ENCODE measurements around the gene MDFIC2. TPM values are rescaled to one million over a fixed set of nuclear protein-coding genes. Genes with fewer than 3 reads are reported as not detected.

The MDFIC2 gene
- total RNA-seq, 1 donor from 2014 or later: not detected

DNA sequence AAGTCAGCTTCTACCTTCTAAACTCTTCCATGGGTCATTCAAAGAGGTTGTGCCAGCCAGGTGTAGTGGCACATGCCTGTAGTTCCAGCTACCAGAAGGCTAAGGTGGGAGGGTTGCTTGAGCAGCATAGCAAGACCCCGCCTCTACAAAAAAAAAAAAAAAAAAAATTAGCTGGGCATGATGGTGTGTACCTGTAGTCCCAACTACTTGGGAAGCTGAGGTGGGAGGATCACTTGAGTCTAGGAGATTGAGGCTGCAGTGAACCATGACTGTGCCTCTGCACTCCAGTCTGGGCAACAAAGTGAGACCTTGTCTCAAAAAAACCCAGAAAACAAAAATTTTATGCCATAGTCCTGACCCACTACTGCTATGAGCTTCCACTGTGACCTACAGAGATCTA, 126.8 kb downstream of the MDFIC2 start:
- Histone ChIP-seq H3K27ac (ENCODE audit: low read depth, low read length) (no peak overlapping the region), H3K9ac (ENCODE audit: low read depth in 1 of 3, low read length in 3 of 3) (no peak overlapping the region), H3K4me3 (ENCODE audit: low read length in 3 of 3) (no peak overlapping the region), H3K4me1 (ENCODE audit: control insufficient read depth in 3 of 3, insufficient read depth in 3 of 3, low read length in 3 of 3) (no peaks in the 10 kb centered on the region), H3K27me3 (ENCODE audit: control insufficient read depth in 3 of 3, insufficient read depth in 3 of 3, low read length in 3 of 3) (peaks cover 0 to 2% (median 0%) of the 10 kb centered on the region in 3 donors), H3K36me3 (ENCODE audit: control insufficient read depth in 3 of 3, insufficient read depth in 3 of 3, low read length in 3 of 3) (no peaks in the 10 kb centered on the region), H3K9me3 (ENCODE audit: control insufficient read depth in 3 of 3, low read length in 3 of 3) (no peaks in the 10 kb centered on the region)

- H3K27me3 ChIP-seq (ENCODE audit: control insufficient read depth in 3 of 3, insufficient read depth in 3 of 3, low read length in 3 of 3): peaks cover 0 to 2% (median 0%) of the 10 kb centered on the region in 3 donors
- H3K27ac ChIP-seq (ENCODE audit: low read depth, low read length): no peak overlapping the region
- H3K9ac ChIP-seq (ENCODE audit: low read depth in 1 of 3, low read length in 3 of 3): no peak overlapping the region
- no peaks in the 10 kb centered on the region for H3K4me1 ChIP-seq (ENCODE audit: control insufficient read depth in 3 of 3, insufficient read depth in 3 of 3, low read length in 3 of 3)
- no peaks in the 10 kb centered on the region for H3K36me3 ChIP-seq (ENCODE audit: control insufficient read depth in 3 of 3, insufficient read depth in 3 of 3, low read length in 3 of 3)
- H3K4me3 ChIP-seq (ENCODE audit: low read length in 3 of 3): no peak overlapping the region
- no peaks in the 10 kb centered on the region for H3K9me3 ChIP-seq (ENCODE audit: control insufficient read depth in 3 of 3, low read length in 3 of 3)
Measured at GRCh38 chr3:70183781-70184504, 128.5 kb downstream of the MDFIC2 start.

- H3K36me3 ChIP-seq (ENCODE audit: control insufficient read depth in 3 of 3, insufficient read depth in 3 of 3, low read length in 3 of 3): no peaks in the 10 kb centered on the region
- H3K9me3 ChIP-seq (ENCODE audit: control insufficient read depth in 3 of 3, low read length in 3 of 3): no peaks in the 10 kb centered on the region
- no peaks in the 10 kb centered on the region for H3K4me1 ChIP-seq (ENCODE audit: control insufficient read depth in 3 of 3, insufficient read depth in 3 of 3, low read length in 3 of 3)
- H3K27ac ChIP-seq (ENCODE audit: low read depth, low read length): no peak overlapping the region
- peaks cover 0 to 2% (median 0%) of the 10 kb centered on the region in 3 donors for H3K27me3 ChIP-seq (ENCODE audit: control insufficient read depth in 3 of 3, insufficient read depth in 3 of 3, low read length in 3 of 3)
- H3K4me3 ChIP-seq (ENCODE audit: low read length in 3 of 3): no peak overlapping the region
- H3K9ac ChIP-seq (ENCODE audit: low read depth in 1 of 3, low read length in 3 of 3): no peak overlapping the region
Measured at GRCh38 chr3:70182166-70182565, 130.3 kb downstream of the MDFIC2 start.

GRCh38 chr3:70180664-70181063, 131.8 kb downstream of the MDFIC2 start:
- no peaks in the 10 kb centered on the region for H3K36me3 ChIP-seq (ENCODE audit: control insufficient read depth in 3 of 3, insufficient read depth in 3 of 3, low read length in 3 of 3)
- H3K9ac ChIP-seq (ENCODE audit: low read depth in 1 of 3, low read length in 3 of 3): no peak overlapping the region
- no peak overlapping the region for H3K27ac ChIP-seq (ENCODE audit: low read depth, low read length)
- H3K4me3 ChIP-seq (ENCODE audit: low read length in 3 of 3): no peak overlapping the region
- no peaks in the 10 kb centered on the region for H3K9me3 ChIP-seq (ENCODE audit: control insufficient read depth in 3 of 3, low read length in 3 of 3)
- no peaks in the 10 kb centered on the region for H3K4me1 ChIP-seq (ENCODE audit: control insufficient read depth in 3 of 3, insufficient read depth in 3 of 3, low read length in 3 of 3)
- H3K27me3 ChIP-seq (ENCODE audit: control insufficient read depth in 3 of 3, insufficient read depth in 3 of 3, low read length in 3 of 3): peaks cover 0 to 2% (median 0%) of the 10 kb centered on the region in 3 donors

DNA sequence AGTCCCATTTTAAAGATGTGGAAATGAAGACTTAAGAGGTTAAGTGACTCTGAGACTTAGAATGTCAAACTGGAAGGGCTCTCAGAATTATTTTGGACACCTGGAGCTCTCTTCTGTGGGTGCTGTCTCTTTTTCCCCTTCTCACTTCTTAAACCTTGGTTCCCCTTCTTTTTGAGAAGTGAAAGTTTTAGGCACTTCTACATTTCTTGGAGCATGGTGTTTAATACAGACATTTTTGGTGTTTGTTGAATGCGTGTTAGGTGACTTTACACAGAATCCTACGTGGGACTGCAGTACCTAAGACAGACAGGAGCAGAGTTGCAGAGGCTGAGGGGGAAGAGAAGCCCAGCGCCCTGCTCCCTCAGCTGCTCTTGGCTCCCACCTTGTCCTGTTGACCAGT, 133.3 kb downstream of the MDFIC2 start:
- Histone ChIP-seq H3K27me3 (ENCODE audit: control insufficient read depth in 3 of 3, insufficient read depth in 3 of 3, low read length in 3 of 3) (peaks cover 0 to 2% (median 0%) of the 10 kb centered on the region in 3 donors), H3K4me3 (ENCODE audit: low read length in 3 of 3) (no peak overlapping the region), H3K9me3 (ENCODE audit: control insufficient read depth in 3 of 3, low read length in 3 of 3) (no peaks in the 10 kb centered on the region), H3K27ac (ENCODE audit: low read depth, low read length) (no peak overlapping the region), H3K9ac (ENCODE audit: low read depth in 1 of 3, low read length in 3 of 3) (no peak overlapping the region), H3K4me1 (ENCODE audit: control insufficient read depth in 3 of 3, insufficient read depth in 3 of 3, low read length in 3 of 3) (no peaks in the 10 kb centered on the region), H3K36me3 (ENCODE audit: control insufficient read depth in 3 of 3, insufficient read depth in 3 of 3, low read length in 3 of 3) (no peaks in the 10 kb centered on the region)

- no peaks in the 10 kb centered on the region for H3K36me3 ChIP-seq (ENCODE audit: control insufficient read depth in 3 of 3, insufficient read depth in 3 of 3, low read length in 3 of 3)
- H3K9ac ChIP-seq (ENCODE audit: low read depth in 1 of 3, low read length in 3 of 3): no peak overlapping the region
- H3K27ac ChIP-seq (ENCODE audit: low read depth, low read length): no peak overlapping the region
- no peaks in the 10 kb centered on the region for H3K9me3 ChIP-seq (ENCODE audit: control insufficient read depth in 3 of 3, low read length in 3 of 3)
- H3K4me3 ChIP-seq (ENCODE audit: low read length in 3 of 3): no peak overlapping the region
- H3K4me1 ChIP-seq (ENCODE audit: control insufficient read depth in 3 of 3, insufficient read depth in 3 of 3, low read length in 3 of 3): no peaks in the 10 kb centered on the region
- peaks cover 0 to 2% (median 0%) of the 10 kb centered on the region in 3 donors for H3K27me3 ChIP-seq (ENCODE audit: control insufficient read depth in 3 of 3, insufficient read depth in 3 of 3, low read length in 3 of 3)
Measured at GRCh38 chr3:70177881-70178645, 134.4 kb downstream of the MDFIC2 start.

DNA sequence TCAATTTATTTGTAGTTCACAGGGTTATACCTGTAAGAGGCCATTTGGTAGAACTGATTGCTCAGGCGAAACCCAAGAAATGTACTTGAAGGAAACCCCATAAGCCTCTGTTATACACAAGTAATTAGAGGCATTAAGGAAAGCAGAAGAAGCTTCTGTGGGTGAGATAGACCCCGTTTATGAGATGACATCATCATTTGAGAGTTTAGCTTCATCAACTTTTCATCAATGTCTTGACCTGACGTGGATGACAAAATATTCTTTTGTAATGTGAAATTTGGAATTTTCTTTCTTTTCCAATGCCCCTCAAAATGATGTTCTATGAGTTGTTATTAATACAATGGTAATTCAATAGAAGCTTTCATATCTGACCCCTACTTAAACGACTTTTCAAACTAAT, 136.2 kb downstream of the MDFIC2 start:
- H3K36me3 ChIP-seq (ENCODE audit: control insufficient read depth in 3 of 3, insufficient read depth in 3 of 3, low read length in 3 of 3): no peaks in the 10 kb centered on the region
- no peaks in the 10 kb centered on the region for H3K9me3 ChIP-seq (ENCODE audit: control insufficient read depth in 3 of 3, low read length in 3 of 3)
- no peak overlapping the region for H3K27ac ChIP-seq (ENCODE audit: low read depth, low read length)
- no peaks in the 10 kb centered on the region for H3K27me3 ChIP-seq (ENCODE audit: control insufficient read depth in 3 of 3, insufficient read depth in 3 of 3, low read length in 3 of 3)
- H3K4me3 ChIP-seq (ENCODE audit: low read length in 3 of 3): no peak overlapping the region
- no peak overlapping the region for H3K9ac ChIP-seq (ENCODE audit: low read depth in 1 of 3, low read length in 3 of 3)
- H3K4me1 ChIP-seq (ENCODE audit: control insufficient read depth in 3 of 3, insufficient read depth in 3 of 3, low read length in 3 of 3): no peaks in the 10 kb centered on the region

DNA sequence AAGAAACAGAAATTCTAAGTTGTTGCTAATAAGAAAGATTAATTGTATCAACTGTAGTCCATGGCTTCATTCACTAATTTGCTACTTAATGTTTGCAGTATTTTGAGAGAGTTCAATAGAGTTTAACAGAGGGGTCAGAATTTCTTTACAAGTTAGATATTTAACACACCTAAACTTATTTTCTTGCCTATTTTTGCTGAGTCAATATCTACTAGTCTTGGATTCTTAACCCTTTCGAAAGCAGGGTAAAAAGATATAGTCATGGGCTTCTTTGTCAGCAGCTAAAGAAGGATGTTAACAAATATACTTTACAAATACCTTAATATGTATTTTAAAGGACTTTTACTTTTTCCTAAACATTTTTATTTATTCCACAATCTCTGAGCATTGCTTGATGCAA, 155.6 kb downstream of the MDFIC2 start:
- Histone ChIP-seq H3K4me3 (ENCODE audit: low read length in 3 of 3) (no peak overlapping the region), H3K27me3 (ENCODE audit: control insufficient read depth in 3 of 3, insufficient read depth in 3 of 3, low read length in 3 of 3) (no peaks in the 10 kb centered on the region), H3K9me3 (ENCODE audit: control insufficient read depth in 3 of 3, low read length in 3 of 3) (no peaks in the 10 kb centered on the region), H3K9ac (ENCODE audit: low read depth in 1 of 3, low read length in 3 of 3) (no peak overlapping the region), H3K36me3 (ENCODE audit: control insufficient read depth in 3 of 3, insufficient read depth in 3 of 3, low read length in 3 of 3) (no peaks in the 10 kb centered on the region), H3K27ac (ENCODE audit: low read depth, low read length) (no peak overlapping the region), H3K4me1 (ENCODE audit: control insufficient read depth in 3 of 3, insufficient read depth in 3 of 3, low read length in 3 of 3) (no peaks in the 10 kb centered on the region)

DNA sequence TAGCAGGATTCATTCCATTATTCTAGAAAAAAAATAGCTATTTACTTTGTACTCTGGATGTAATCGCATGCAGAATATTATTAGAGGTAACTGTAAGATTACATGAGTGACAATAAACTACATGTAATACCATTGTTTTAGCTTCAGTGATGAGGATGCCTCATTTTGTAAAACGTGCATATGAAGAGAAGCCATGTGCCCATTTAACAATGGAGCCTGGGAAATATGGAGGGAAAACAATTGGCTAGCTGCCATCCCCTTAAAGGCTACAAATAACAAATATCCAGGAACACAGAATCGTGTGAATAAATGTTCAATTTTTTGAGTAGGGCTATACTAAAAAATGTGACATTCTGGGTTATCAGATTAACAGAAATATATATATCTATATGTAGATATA, 161.8 kb downstream of the MDFIC2 start:
- no peak overlapping the region for H3K4me3 ChIP-seq (ENCODE audit: low read length in 3 of 3)
- H3K27ac ChIP-seq (ENCODE audit: low read depth, low read length): no peak overlapping the region
- no peak overlapping the region for H3K9ac ChIP-seq (ENCODE audit: low read depth in 1 of 3, low read length in 3 of 3)
- peaks cover 0 to 4% (median 0%) of the 10 kb centered on the region in 3 donors for H3K4me1 ChIP-seq (ENCODE audit: control insufficient read depth in 3 of 3, insufficient read depth in 3 of 3, low read length in 3 of 3)
- no peaks in the 10 kb centered on the region for H3K27me3 ChIP-seq (ENCODE audit: control insufficient read depth in 3 of 3, insufficient read depth in 3 of 3, low read length in 3 of 3)
- no peaks in the 10 kb centered on the region for H3K9me3 ChIP-seq (ENCODE audit: control insufficient read depth in 3 of 3, low read length in 3 of 3)
- no peaks in the 10 kb centered on the region for H3K36me3 ChIP-seq (ENCODE audit: control insufficient read depth in 3 of 3, insufficient read depth in 3 of 3, low read length in 3 of 3)

DNA sequence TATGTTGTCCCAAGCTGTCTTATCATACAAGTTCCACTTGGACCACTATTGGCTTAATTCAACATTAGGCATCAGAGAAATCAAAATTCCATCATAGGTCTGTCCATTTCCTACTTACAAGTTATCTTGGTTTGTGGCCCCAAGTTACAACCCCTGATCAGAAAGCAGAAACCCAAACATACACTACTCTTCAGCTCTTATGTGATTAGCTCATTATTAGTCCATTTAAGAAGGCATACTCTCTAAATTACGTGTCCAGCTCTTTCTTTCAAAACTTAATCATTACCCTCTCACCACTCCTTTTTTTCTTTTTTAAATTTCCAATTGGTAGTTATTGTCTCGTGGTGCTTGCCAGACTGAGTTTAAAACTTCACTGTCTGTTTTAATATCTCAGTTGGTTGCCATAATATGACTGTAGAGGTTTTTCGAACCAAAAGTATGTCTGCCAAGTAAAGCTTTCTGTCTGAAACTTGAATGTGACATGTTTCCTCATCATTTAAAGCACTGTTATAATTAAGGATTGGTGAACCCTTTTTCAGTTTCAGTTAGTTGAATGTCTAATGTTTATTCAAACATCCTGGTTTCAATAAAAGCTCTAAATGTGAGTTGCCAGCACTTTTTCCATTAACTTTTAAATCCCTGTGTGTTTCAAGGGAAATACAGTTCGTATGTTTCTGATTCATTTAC, 162.6 kb downstream of the MDFIC2 start:
- Histone ChIP-seq H3K36me3 (ENCODE audit: control insufficient read depth in 3 of 3, insufficient read depth in 3 of 3, low read length in 3 of 3) (no peaks in the 10 kb centered on the region), H3K9me3 (ENCODE audit: control insufficient read depth in 3 of 3, low read length in 3 of 3) (no peaks in the 10 kb centered on the region), H3K27me3 (ENCODE audit: control insufficient read depth in 3 of 3, insufficient read depth in 3 of 3, low read length in 3 of 3) (no peaks in the 10 kb centered on the region), H3K27ac (ENCODE audit: low read depth, low read length) (no peak overlapping the region), H3K4me3 (ENCODE audit: low read length in 3 of 3) (no peak overlapping the region), H3K9ac (ENCODE audit: low read depth in 1 of 3, low read length in 3 of 3) (no peak overlapping the region), H3K4me1 (ENCODE audit: control insufficient read depth in 3 of 3, insufficient read depth in 3 of 3, low read length in 3 of 3) (peaks cover 0 to 4% (median 0%) of the 10 kb centered on the region in 3 donors)
